Liver (tissue), 9 donors: ENCODE results near the gene ADAMTS6. TPM values are rescaled to one million over a fixed set of nuclear protein-coding genes. Genes with fewer than 3 reads are reported as not detected.
A peak's percentile ranks its signal among the peaks of the same experiment; 100 is the strongest.

Experiments
- DNase-seq: peaks from one replicate; pipeline ENCODE4 v3.0.0-alpha.2; 2017; ENCODE audit warnings: low spot score
- H3K27ac ChIP-seq, 2 donors: one replicate each; pipeline ENCODE4 v1.7.0; 2013; ENCODE audit warnings: inconsistent platforms in 2 of 2, low read length in 2 of 2, control low read depth in 1 of 2, low read depth in 1 of 2, mild to moderate bottlenecking in 1 of 2
- H3K27me3 ChIP-seq, 4 donors: one replicate each; pipeline versions ENCODE4 v1.6.1 to v1.7.0; 2013; ENCODE audit warnings: low read length in 3 of 4, inconsistent platforms in 1 of 4, mild to moderate bottlenecking in 1 of 4, moderate library complexity in 1 of 4; ENCODE audit not compliant: control insufficient read depth in 4 of 4, insufficient read depth in 4 of 4
- H3K36me3 ChIP-seq, 4 donors: one replicate each; pipeline versions ENCODE4 v1.6.1 to v1.7.0; 2013; ENCODE audit warnings: low read length in 3 of 4, mild to moderate bottlenecking in 3 of 4, low read depth in 1 of 4, moderate library complexity in 1 of 4; ENCODE audit not compliant: control insufficient read depth in 4 of 4, insufficient read depth in 3 of 4
- H3K4me1 ChIP-seq, 4 donors: one replicate each; pipeline versions ENCODE4 v1.6.1 to v1.7.0; 2013; ENCODE audit warnings: low read length in 3 of 4, mild to moderate bottlenecking in 3 of 4, moderate library complexity in 1 of 4; ENCODE audit not compliant: control insufficient read depth in 4 of 4, insufficient read depth in 4 of 4
- H3K4me3 ChIP-seq, 3 donors: one replicate each; pipeline versions ENCODE4 v1.6.1 to v1.7.0; 2013; ENCODE audit warnings: low read length in 3 of 3, control low read depth in 1 of 3, low read depth in 1 of 3, mild to moderate bottlenecking in 1 of 3
- H3K9ac ChIP-seq, 2 donors: one replicate each; pipeline ENCODE4 v1.7.0; 2013; ENCODE audit warnings: low read length in 2 of 2, mild to moderate bottlenecking in 2 of 2, moderate library complexity in 2 of 2, control low read depth in 1 of 2, low read depth in 1 of 2
- H3K9me3 ChIP-seq, 4 donors: one replicate each; pipeline versions ENCODE4 v1.6.1 to v1.7.0; 2013; ENCODE audit warnings: low read length in 3 of 4; ENCODE audit not compliant: control insufficient read depth in 4 of 4
- CTCF ChIP-seq: fragments of 150-350 bp; IDR thresholded peaks from 2 replicates; pipeline ENCODE4 v1.5.1; 2017; ENCODE audit warnings: improper control_type of control experiment, low read depth, low read length; ENCODE audit not compliant: missing input control
- EGR1 ChIP-seq, 2 donors: IDR thresholded peaks; 2 replicates each; pipeline ENCODE4 v1.6.1; 2016 to 2018; ENCODE audit warnings: antibody characterized with exemption in 2 of 2, low read depth in 2 of 2
- FOXA1 ChIP-seq: IDR thresholded peaks from 2 replicates; pipeline ENCODE4 v1.6.1; 2016; ENCODE audit warnings: antibody characterized with exemption
- GABPA ChIP-seq, 2 donors: IDR thresholded peaks in 1 of 2; conservative IDR thresholded peaks in 1 of 2; 2 replicates each; pipeline ENCODE4 v1.6.1; 2016; ENCODE audit warnings: antibody characterized with exemption in 2 of 2, mild to moderate bottlenecking in 1 of 2, moderate library complexity in 1 of 2
- HNF4G ChIP-seq: IDR thresholded peaks from 2 replicates; pipeline ENCODE4 v1.6.1; 2016; ENCODE audit warnings: antibody characterized with exemption
- JUND ChIP-seq, 2 donors: IDR thresholded peaks; 2 replicates each; pipeline ENCODE4 v1.6.1; 2016; ENCODE audit warnings: antibody characterized with exemption in 2 of 2
- NR2F2 ChIP-seq: IDR thresholded peaks from 2 replicates; pipeline ENCODE4 v1.6.1; 2016; ENCODE audit warnings: antibody characterized with exemption
- RAD21 ChIP-seq, 2 donors: IDR thresholded peaks; 2 replicates each; pipeline ENCODE4 v1.6.1; 2016; ENCODE audit warnings: antibody characterized with exemption in 2 of 2, mild to moderate bottlenecking in 2 of 2
- RXRA ChIP-seq, 2 donors: IDR thresholded peaks; 2 replicates each; pipeline ENCODE4 v1.6.1; 2017 to 2018; ENCODE audit warnings: antibody characterized with exemption in 2 of 2, mild to moderate bottlenecking in 1 of 2
- SP1 ChIP-seq: IDR thresholded peaks from 2 replicates; pipeline ENCODE4 v1.6.1; 2018; ENCODE audit warnings: antibody characterized with exemption, mild to moderate bottlenecking
- TAF1 ChIP-seq: conservative IDR thresholded peaks from 2 replicates; pipeline ENCODE4 v1.6.1; 2016; ENCODE audit warnings: antibody characterized with exemption, mild to moderate bottlenecking
- YY1 ChIP-seq: IDR thresholded peaks from 2 replicates; pipeline ENCODE4 v1.6.1; 2016; ENCODE audit warnings: antibody characterized with exemption, mild to moderate bottlenecking
- ZBTB33 ChIP-seq: IDR thresholded peaks from 2 replicates; pipeline ENCODE4 v1.6.1; 2016; ENCODE audit warnings: antibody characterized with exemption
- WGBS: extraction: QIAGEN DNeasy Blood & Tissue Kit; methylation state at CpG from one replicate; pipeline ENCODE4 v1.1.7; 2013; 5-methylcytosine and 5-hydroxymethylcytosine counted together
- polyA plus RNA-seq, 2 donors: library from polyadenylated mRNA; stranded (reverse) in 1 of 2; unstranded in 1 of 2; fragments of 200-250 nt in 1 of 2; fragments of >200 nt in 1 of 2; fragmentation: Nextera tagmentation in 1 of 2; extraction: Ambion mirVana in 1 of 2; gene quantifications; one replicate each; pipeline versions ENCODE4 v1.2.1 to v1.2.3, GENCODE V29; 2013 to 2015
- total RNA-seq, 2 donors: library from RNA; depleted of rRNA; stranded (reverse); fragments of >200 nt; gene quantifications; one replicate each; pipeline ENCODE4 v1.2.3, GENCODE V29; 2014
- donor health status: healthy.
- donor health status: healthy.
- donor health status: healthy.
- donor health status: healthy.
- donor health status: healthy.

ADAMTS6 gene
- total and polyA plus RNA-seq, 4 donors: 0.06 to 2.0 (median 0.59) TPM

- no peak for DNase-seq
- no peak overlapping the region for H3K9ac ChIP-seq
- peaks cover 0 to 8% (median 1%) of the 10 kb centered on the region in 4 donors for H3K4me1 ChIP-seq
- no peaks in the 10 kb centered on the region for H3K36me3 ChIP-seq
- TF ChIP-seq GABPA (IDR thresholded peaks at IDR 0.05 in 1 of 2, conservative IDR thresholded peaks at IDR 0.05 in 1 of 2) (no peak), RAD21 (IDR thresholded peaks at IDR 0.05) (no peak), CTCF (no peak), JUND (IDR thresholded peaks at IDR 0.05) (no peak)
- 82% methylated on average over 15 of the region's 15 CpGs for WGBS
- no peaks in the 10 kb centered on the region for H3K9me3 ChIP-seq
- no peak overlapping the region for H3K27ac ChIP-seq
- no peaks in the 10 kb centered on the region for H3K27me3 ChIP-seq
- peak overlapping the region in 1 of 3 donors; percentile 61 for H3K4me3 ChIP-seq
These were observed 377.8 kb downstream of the ADAMTS6 start for GRCh38 chr5:65103756-65104440.

- H3K9ac ChIP-seq: peak overlapping the region in 1 of 2 donors; percentile 57
- H3K9me3 ChIP-seq: no peaks in the 10 kb centered on the region
- peak; percentile 59 for DNase-seq
- WGBS: under 1% methylated on average over 55 of the region's 55 CpGs
- H3K36me3 ChIP-seq: no peaks in the 10 kb centered on the region
- peak overlapping the region; percentile 50 to 66 for H3K27ac ChIP-seq
- no peaks in the 10 kb centered on the region for H3K27me3 ChIP-seq
- H3K4me1 ChIP-seq: peaks cover 0 to 8% (median 1%) of the 10 kb centered on the region in 4 donors
- TF ChIP-seq SP1 (no peak), YY1 (peak; percentile 94), RAD21 (IDR thresholded peaks at IDR 0.05) (peak; percentile 24 to 50), CTCF (peak; percentile 18)
- peak overlapping the region; percentile 22 to 65 (median 61) for H3K4me3 ChIP-seq
These were observed 378.6 kb downstream of the ADAMTS6 start for GRCh38 chr5:65102976-65103711.

- H3K36me3 ChIP-seq: no peaks in the 10 kb centered on the region
- peak overlapping the region in 1 of 2 donors; percentile 57 for H3K9ac ChIP-seq
- H3K9me3 ChIP-seq: no peaks in the 10 kb centered on the region
- H3K27ac ChIP-seq: peak overlapping the region in 1 of 2 donors; percentile 66
- DNase-seq: no peak
- H3K27me3 ChIP-seq: no peaks in the 10 kb centered on the region
- 38% methylated on average over 17 of the region's 17 CpGs for WGBS
- peaks cover 0 to 8% (median 1%) of the 10 kb centered on the region in 4 donors for H3K4me1 ChIP-seq
- peak overlapping the region; percentile 22 to 65 (median 61) for H3K4me3 ChIP-seq
- no peak for TF ChIP-seq SP1
- TF ChIP-seq CTCF: no peak
- TF ChIP-seq FOXA1: no peak
- no peak for TF ChIP-seq ZBTB33
- no peak for TF ChIP-seq HNF4G
- no peak for TF ChIP-seq RXRA (IDR thresholded peaks at IDR 0.05)
- no peak for TF ChIP-seq TAF1
- no peak for TF ChIP-seq NR2F2
- no peak for TF ChIP-seq EGR1 (IDR thresholded peaks at IDR 0.05; ENCODE audit: low read depth in 2 of 2)
These were observed 379.2 kb downstream of the ADAMTS6 start for GRCh38 chr5:65102371-65102975.
